ENCODE results near the gene ABO. TPM values are rescaled to one million over a fixed set of nuclear protein-coding genes. Genes with fewer than 3 reads are reported as not detected.
"Not testable (repeated sequence)": the region's sequence is repeated elsewhere in the genome, so short reads cannot be mapped to it uniquely, and the experiment has no call there.

The ABO gene
- total RNA-seq, 1 experiment from 2014 or later: 0.15 TPM

- no peak for TF ChIP-seq CDX4 (CRISPR knock-in tag; IDR thresholded peaks at IDR 0.05; ENCODE audit: borderline replicate concordance)
- TF ChIP-seq NR1H2 (CRISPR knock-in tag; IDR thresholded peaks at IDR 0.05): no peak
- TF ChIP-seq ZBTB21 (CRISPR knock-in tag; IDR thresholded peaks at IDR 0.05; ENCODE audit: borderline replicate concordance): no peak
- no peak for TF ChIP-seq USF1 (CRISPR knock-in tag; IDR thresholded peaks at IDR 0.05)
- no peak for TF ChIP-seq ZNF138 (CRISPR knock-in tag; conservative IDR thresholded peaks at IDR 0.05)
- TF ChIP-seq ZSCAN18 (CRISPR knock-in tag; IDR thresholded peaks at IDR 0.05): no peak
- TF ChIP-seq JAZF1 (CRISPR knock-in tag; IDR thresholded peaks at IDR 0.05): no peak
These were observed 23.2 kb downstream of the ABO start (continued) for GRCh38 chr9:133251773-133252172.

- ATAC-seq; H3K4me3 Mint-ChIP-seq; DNase-seq (ENCODE audit: low spot score); H3K27ac Mint-ChIP-seq; POLR2A ChIA-PET; H3K27me3 Mint-ChIP-seq (ENCODE audit: low read depth); H3K9me3 Mint-ChIP-seq; H3K36me3 Mint-ChIP-seq; H3K4me1 Mint-ChIP-seq: not testable (repeated sequence)
- CTCF ChIA-PET: interaction anchor here (4.0 kb wide), 1 partner anchor 12 kb away, joined by 22 read pairs; no protein-coding TSS in a partner anchor
These were observed 23.8 kb downstream of the ABO start for GRCh38 chr9:133251221-133251620.

GRCh38 chr9:133250741-133251170 lies 24.2 kb downstream of the ABO start:
- POLR2A ChIA-PET: no interaction called here
- Mint-ChIP-seq H3K4me1 (peaks cover 6% of the 10 kb centered on the region; the same call in 1 of the 2 replicates), H3K27ac (no peak overlapping the region), H3K4me3 (no peak overlapping the region), H3K27me3 (ENCODE audit: low read depth) (peaks cover 3% of the 10 kb centered on the region; the same call in 1 of the 2 replicates), H3K36me3 (no peaks in the 10 kb centered on the region), H3K9me3 (no peaks in the 10 kb centered on the region)
- TF ChIP-seq PRDM15 (CRISPR knock-in tag; IDR thresholded peaks at IDR 0.05): no peak
- TF ChIP-seq MAX (CRISPR knock-in tag; IDR thresholded peaks at IDR 0.05): no peak
- no peak for TF ChIP-seq ZNF671 (CRISPR knock-in tag; IDR thresholded peaks at IDR 0.05)
- TF ChIP-seq USF1 (CRISPR knock-in tag; IDR thresholded peaks at IDR 0.05): no peak
- no peak for TF ChIP-seq JUN (CRISPR knock-in tag; IDR thresholded peaks at IDR 0.05)
- no peak for TF ChIP-seq TEAD4 (CRISPR knock-in tag; IDR thresholded peaks at IDR 0.05)
- TF ChIP-seq NFATC4 (CRISPR knock-in tag; IDR thresholded peaks at IDR 0.05): no peak
- TF ChIP-seq JAZF1 (CRISPR knock-in tag; IDR thresholded peaks at IDR 0.05): no peak
- no peak for TF ChIP-seq ESRRA (CRISPR knock-in tag; IDR thresholded peaks at IDR 0.05; ENCODE audit: borderline replicate concordance)
- TF ChIP-seq RELA (CRISPR knock-in tag; IDR thresholded peaks at IDR 0.05; ENCODE audit: borderline replicate concordance): no peak
- TF ChIP-seq ZNF512 (CRISPR knock-in tag; IDR thresholded peaks at IDR 0.05; ENCODE audit: borderline replicate concordance): no peak
- no peak for TF ChIP-seq HMGXB4 (CRISPR knock-in tag; IDR thresholded peaks at IDR 0.05)
- no peak for TF ChIP-seq PRRX2 (CRISPR knock-in tag; IDR thresholded peaks at IDR 0.05)
- no peak for TF ChIP-seq NR1H2 (CRISPR knock-in tag; IDR thresholded peaks at IDR 0.05)
- TF ChIP-seq IRF2 (CRISPR knock-in tag; IDR thresholded peaks at IDR 0.05; ENCODE audit: borderline replicate concordance, low read depth): no peak
- no peak for TF ChIP-seq SMAD4 (CRISPR knock-in tag; IDR thresholded peaks at IDR 0.05)
- DNase-seq (ENCODE audit: low spot score): no peak
- no peak for ATAC-seq
- CTCF ChIA-PET: interaction anchor here (4.0 kb wide), 1 partner anchor 12 kb away, joined by 22 read pairs; no protein-coding TSS in a partner anchor

All from WTC11 (cell line).